ENCODE measurements around the gene SLC8A3. TPM values are rescaled to one million over a fixed set of nuclear protein-coding genes. Genes with fewer than 3 reads are reported as not detected.

SLC8A3 gene
- total RNA-seq, 1 experiment from 2014 or later: 0.13 TPM

DNA sequence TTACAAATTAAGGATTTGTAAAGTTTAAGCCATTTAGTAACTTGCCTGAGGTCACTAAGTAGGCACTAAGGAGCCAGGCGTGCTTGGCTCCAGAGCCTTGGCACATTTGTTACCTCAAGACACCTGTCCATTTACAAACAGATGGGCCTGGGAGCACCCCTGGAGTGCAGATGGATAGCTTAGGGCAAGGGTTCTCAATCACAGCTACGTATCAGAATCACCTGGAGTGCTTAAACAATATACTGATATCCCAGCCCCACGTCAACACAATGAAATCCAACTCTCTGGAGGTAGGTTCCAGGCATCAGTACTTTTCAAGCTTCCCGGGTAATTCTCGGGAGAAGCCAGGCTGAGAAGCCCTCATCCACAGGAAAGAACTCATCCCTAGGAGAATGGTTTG is 45.4 kb downstream of the SLC8A3 start:
- H2AK5ac ChIP-seq (ENCODE audit: insufficient read length, low read length): no peak overlapping the region
- no peak overlapping the region for H2AFZ ChIP-seq (ENCODE audit: low read length)
- no peak for TF ChIP-seq CTCF (conservative IDR thresholded peaks at IDR 0.05)
- H4K8ac ChIP-seq (replicated peaks; ENCODE audit: insufficient read length, low read depth, low read length): no peak overlapping the region
- no peak overlapping the region for H3K18ac ChIP-seq (ENCODE audit: insufficient read length, low read depth, low read length)
- H2BK120ac ChIP-seq (ENCODE audit: low read depth, low read length, poor library complexity, severe bottlenecking): no peak overlapping the region
- H3K14ac ChIP-seq (ENCODE audit: insufficient read depth, low read length): no peak overlapping the region
- Mint-ChIP-seq H3K9me3 (no peaks in the 10 kb centered on the region), H3K27ac (no peak overlapping the region), H3K36me3 (ENCODE audit: insufficient read depth in 1 of 3, low read depth in 3 of 3) (no peaks in the 10 kb centered on the region), H3K4me1 (peaks cover 3 to 5% of the 10 kb centered on the region in 2 experiments; a peak in 3 of 4 replicates), H3K4me3 (no peak overlapping the region), H3K27me3 (ENCODE audit: low read depth) (peaks cover 1% of the 10 kb centered on the region)
- no peak overlapping the region for H3K4ac ChIP-seq (ENCODE audit: low read depth, low read length)
- H3K9ac ChIP-seq (ENCODE audit: extremely low read depth, insufficient read length, low read length): no peak overlapping the region
- H2BK15ac ChIP-seq (ENCODE audit: low read depth, low read length): no peak overlapping the region
- no peak overlapping the region for H3K27ac ChIP-seq (ENCODE audit: insufficient read length, low read depth, low read length)
- H3K79me1 ChIP-seq (ENCODE audit: insufficient read depth, low read depth, low read length, poor library complexity, severe bottlenecking): no peaks in the 10 kb centered on the region
- no peaks in the 10 kb centered on the region for H4K20me1 ChIP-seq (ENCODE audit: control insufficient read depth, insufficient read depth, insufficient read length)
- H4K91ac ChIP-seq (ENCODE audit: insufficient read length, low read depth, low read length): no peak overlapping the region
- no peak overlapping the region for H2BK12ac ChIP-seq (ENCODE audit: insufficient read length, low read depth, low read length)
- no peaks in the 10 kb centered on the region for H3K23me2 ChIP-seq (ENCODE audit: insufficient read length, low read depth, low read length, poor library complexity, severe bottlenecking)
- no peak for DNase-seq
- no peak overlapping the region for H4K5ac ChIP-seq (ENCODE audit: insufficient read length, low read depth, low read length)
- no peak overlapping the region for H3K23ac ChIP-seq (ENCODE audit: insufficient read length, low read depth, low read length)
- no peak overlapping the region for H2BK5ac ChIP-seq (ENCODE audit: insufficient read length, low read length)
- no peak overlapping the region for H3K56ac ChIP-seq (ENCODE audit: insufficient read length, low read depth, low read length)
- no peaks in the 10 kb centered on the region for H3K9me3 ChIP-seq (ENCODE audit: control insufficient read depth, low read depth, low read length)
- no peaks in the 10 kb centered on the region for H3K79me2 ChIP-seq (ENCODE audit: insufficient read depth, low read length)
- H3K4me2 ChIP-seq (ENCODE audit: insufficient read depth, insufficient read length, low read length): no peak overlapping the region
- no peak overlapping the region for H2BK20ac ChIP-seq (ENCODE audit: low read depth, low read length, poor library complexity, severe bottlenecking)
- H3K4me1 ChIP-seq (ENCODE audit: insufficient read depth, low read length): no peaks in the 10 kb centered on the region
- no peak overlapping the region for H3T11ph ChIP-seq (ENCODE audit: low read length)
- no CpG with 5 or more reads among the region's 5 CpGs for WGBS (ENCODE audit: extremely low coverage, insufficient read length, low lambda C conversion rate)
- no peaks in the 10 kb centered on the region for H3K27me3 ChIP-seq (ENCODE audit: insufficient read depth, low read length)

All from H9 (cell line).